Hypothalamus (tissue), 51 donors: ENCODE results near the gene DTNA.
"Not testable (repeated sequence)": the region's sequence is repeated elsewhere in the genome, so short reads cannot be mapped to it uniquely, and the experiment has no call there.

Experiments
- DNase-seq, 51 donors: peaks; one replicate each; lab custom pipeline; 2025; lab: John Stamatoyannopoulos, UW

The DTNA gene

GRCh38 chr18:34720220-34720619 is 10.1 kb downstream of the DTNA start:
- no peak for DNase-seq

GRCh38 chr18:34723143-34723542 is 13.0 kb downstream of the DTNA start:
- DNase-seq, result no peak

GRCh38 chr18:34725737-34726136 is 15.6 kb downstream of the DTNA start:
- DNase-seq, result not testable (repeated sequence)

GRCh38 chr18:34726286-34727004 is 16.3 kb downstream of the DTNA start:
- no peak for DNase-seq

- no peak for DNase-seq
Observed at GRCh38 chr18:34729264-34729663, 19.2 kb downstream of the DTNA start.

GRCh38 chr18:34729740-34730355 is 19.8 kb downstream of the DTNA start:
- peak in 2 of 51 donors; percentile 18 for DNase-seq

- DNase-seq, result no peak
Observed at GRCh38 chr18:34730774-34731173, 20.7 kb downstream of the DTNA start.

GRCh38 chr18:34734056-34734455 is 24.0 kb downstream of the DTNA start:
- DNase-seq, result no peak

- DNase-seq, result not testable (repeated sequence)
Observed at GRCh38 chr18:34734526-34734925, 24.4 kb downstream of the DTNA start.

GRCh38 chr18:34738175-34738894 is 28.2 kb downstream of the DTNA start:
- peak in 1 of 51 donors; percentile 28 for DNase-seq

- DNase-seq, result no peak
Observed at GRCh38 chr18:34740101-34740500, 30.0 kb downstream of the DTNA start.

- DNase-seq, result no peak
Observed at GRCh38 chr18:34740724-34741123, 30.6 kb downstream of the DTNA start.

- DNase-seq, result no peak
Observed at GRCh38 chr18:34741401-34741800, 31.3 kb downstream of the DTNA start.

- peak in 16 of 51 donors; percentile 13 to 73 (median 36) for DNase-seq
Observed at GRCh38 chr18:34742891-34743341, 32.8 kb downstream of the DTNA start.

GRCh38 chr18:34744569-34744968 is 34.5 kb downstream of the DTNA start:
- no peak for DNase-seq

- DNase-seq, result no peak
Observed at GRCh38 chr18:34746614-34747013, 36.5 kb downstream of the DTNA start.

- no peak for DNase-seq
Observed at GRCh38 chr18:34749721-34750120, 39.6 kb downstream of the DTNA start.

- DNase-seq, result no peak
Observed at GRCh38 chr18:34752056-34752455, 42.0 kb downstream of the DTNA start.

GRCh38 chr18:34754300-34754699 is 44.2 kb downstream of the DTNA start:
- no peak for DNase-seq

- DNase-seq, result no peak
Observed at GRCh38 chr18:34757666-34758065, 47.6 kb downstream of the DTNA start.

GRCh38 chr18:34758378-34758948 is 48.4 kb downstream of the DTNA start:
- DNase-seq, result no peak
